ENCODE measurements around the gene TLE6. TPM values are rescaled to one million over a fixed set of nuclear protein-coding genes. Genes with fewer than 3 reads are reported as not detected.

Gene TLE6
- total and polyA plus RNA-seq, 12 donors: 0.34 to 3.5 (median 0.64) TPM; not detected in 3

DNA sequence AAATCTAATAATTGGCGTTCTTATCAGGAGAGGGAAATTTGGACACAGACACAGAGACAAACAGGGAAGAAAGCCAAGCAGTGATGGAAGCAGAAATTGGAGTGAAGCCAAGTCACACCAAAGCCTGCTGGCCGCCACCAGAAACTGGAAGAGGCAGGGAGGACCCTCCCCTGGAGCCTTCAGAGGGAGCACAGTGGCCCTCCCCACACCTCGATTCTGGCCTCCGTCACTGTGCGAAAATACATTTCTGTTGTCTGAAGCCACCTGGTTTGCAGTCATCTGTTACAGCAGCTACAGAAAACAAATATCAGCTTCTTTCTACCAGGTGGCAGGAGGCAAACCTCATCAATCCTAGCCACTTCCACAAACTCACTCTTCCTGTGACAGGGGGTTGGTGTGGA lies 8.3 kb upstream of the TLE6 start:
- peak overlapping the region in 9 of 10 donors; percentile 2 to 91 (median 76) for H3K27ac ChIP-seq
- intact Hi-C loops (cut with DNase I): loop anchor here in 1 of 10 donors (10.0 kb wide), 1 partner anchor 136 kb away; no protein-coding TSS in a partner anchor
- TF ChIP-seq, protein P1, sequence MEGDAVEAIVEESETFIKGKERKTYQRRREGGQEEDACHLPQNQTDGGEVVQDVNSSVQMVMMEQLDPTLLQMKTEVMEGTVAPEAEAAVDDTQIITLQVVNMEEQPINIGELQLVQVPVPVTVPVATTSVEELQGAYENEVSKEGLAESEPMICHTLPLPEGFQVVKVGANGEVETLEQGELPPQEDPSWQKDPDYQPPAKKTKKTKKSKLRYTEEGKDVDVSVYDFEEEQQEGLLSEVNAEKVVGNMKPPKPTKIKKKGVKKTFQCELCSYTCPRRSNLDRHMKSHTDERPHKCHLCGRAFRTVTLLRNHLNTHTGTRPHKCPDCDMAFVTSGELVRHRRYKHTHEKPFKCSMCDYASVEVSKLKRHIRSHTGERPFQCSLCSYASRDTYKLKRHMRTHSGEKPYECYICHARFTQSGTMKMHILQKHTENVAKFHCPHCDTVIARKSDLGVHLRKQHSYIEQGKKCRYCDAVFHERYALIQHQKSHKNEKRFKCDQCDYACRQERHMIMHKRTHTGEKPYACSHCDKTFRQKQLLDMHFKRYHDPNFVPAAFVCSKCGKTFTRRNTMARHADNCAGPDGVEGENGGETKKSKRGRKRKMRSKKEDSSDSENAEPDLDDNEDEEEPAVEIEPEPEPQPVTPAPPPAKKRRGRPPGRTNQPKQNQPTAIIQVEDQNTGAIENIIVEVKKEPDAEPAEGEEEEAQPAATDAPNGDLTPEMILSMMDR (IDR thresholded peaks at IDR 0.05): no peak
- H3K36me3 ChIP-seq: no peaks in the 10 kb centered on the region
- peaks cover 16 to 63% (median 57%) of the 10 kb centered on the region in 9 donors for H3K4me1 ChIP-seq
- peak overlapping the region in 4 of 10 donors; percentile 5 to 25 (median 24) for H3K4me3 ChIP-seq
- ATAC-seq (peak; percentile 40 to 75 (median 66)), DNase-seq (peak; percentile 64 to 84)
- no peaks in the 10 kb centered on the region for H3K27me3 ChIP-seq
- WGBS, 2 donors: 6 to 10% methylated on average over 5 of the region's 5 CpGs
- H3K9me3 ChIP-seq: no peaks in the 10 kb centered on the region

DNA sequence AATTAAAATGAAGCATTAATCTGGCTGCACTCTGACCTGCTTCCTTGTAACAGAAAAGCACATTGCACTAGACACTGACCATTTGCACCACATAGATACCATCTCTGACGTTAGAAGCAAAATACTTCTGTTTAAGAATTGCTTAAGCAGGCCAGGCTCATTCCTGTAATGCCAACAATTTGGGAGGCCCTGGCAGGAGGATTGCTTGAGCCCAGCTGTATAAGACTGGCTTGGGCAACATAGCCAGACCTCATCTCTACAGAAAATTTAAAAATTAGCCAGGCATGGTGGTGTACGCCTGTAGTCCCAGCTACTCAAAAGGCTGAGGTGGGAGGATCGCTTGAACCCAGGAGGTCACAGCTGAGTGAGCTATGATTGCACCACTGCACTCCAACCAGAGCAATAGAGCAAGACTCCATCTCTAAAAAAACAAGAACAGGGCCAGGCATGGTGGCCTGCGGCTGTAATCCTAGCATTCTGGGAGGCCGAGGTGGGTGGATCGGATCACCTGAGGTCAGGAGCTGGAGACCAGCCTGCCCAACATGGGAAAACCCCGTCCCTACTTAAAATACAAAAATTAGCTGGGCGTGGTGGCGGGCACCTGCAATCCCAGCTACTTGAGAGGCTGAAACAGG lies 7.0 kb upstream of the TLE6 start:
- TF ChIP-seq, protein P1 (IDR thresholded peaks at IDR 0.05): no peak
- DNase-seq (no peak), ATAC-seq (peak in 1 of 8 donors; percentile 8)
- intact Hi-C loops (cut with DNase I): loop anchor here in 4 of 10 donors (5.0 to 10.0 kb wide), 4 partner anchors 54 to 127 kb away; partner anchors contain the start of gene TLE2 (in 1 of the 4)
- no peaks in the 10 kb centered on the region for H3K27me3 ChIP-seq
- no peaks in the 10 kb centered on the region for H3K9me3 ChIP-seq
- peak overlapping the region; percentile 26 to 91 (median 86) for H3K27ac ChIP-seq
- no peaks in the 10 kb centered on the region for H3K36me3 ChIP-seq
- H3K4me1 ChIP-seq: peaks cover 16 to 75% (median 69%) of the 10 kb centered on the region in 9 donors
- no peak overlapping the region for H3K4me3 ChIP-seq
- 80 to 81% methylated on average over 9 of the region's 9 CpGs for WGBS, 2 donors

DNA sequence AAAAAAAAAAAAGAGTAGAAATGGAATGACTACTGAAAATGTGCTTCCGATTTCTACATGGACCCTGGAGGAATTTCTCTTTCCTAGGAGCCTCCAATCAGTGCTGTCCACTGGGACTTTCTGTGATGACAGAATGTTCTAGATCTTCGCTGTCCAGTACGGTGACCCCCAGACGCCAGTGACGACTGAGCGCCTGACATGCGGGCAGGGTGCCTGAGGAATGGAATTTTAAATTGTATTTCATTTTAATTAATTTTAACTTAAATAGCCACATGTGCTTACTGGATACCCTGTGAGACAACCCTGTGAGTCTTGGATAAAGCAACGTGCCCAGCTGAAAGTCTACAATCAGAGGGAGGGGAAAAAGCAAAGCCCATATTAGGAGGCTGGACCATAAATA lies 4.1 kb upstream of the TLE6 start:
- no peaks in the 10 kb centered on the region for H3K27me3 ChIP-seq
- intact Hi-C loops (cut with DNase I): loop anchor here in 4 of 10 donors (5.0 to 10.0 kb wide), 4 partner anchors 52 to 124 kb away; partner anchors contain the start of gene TLE2 (in 1 of the 4)
- DNase-seq (peak; percentile 57 to 62), ATAC-seq (peak in 3 of 8 donors; percentile 15 to 26 (median 18))
- WGBS, 2 donors: 42 to 63% methylated on average over 8 of the region's 8 CpGs
- peaks cover 30 to 98% (median 91%) of the 10 kb centered on the region in 9 donors for H3K4me1 ChIP-seq
- no peaks in the 10 kb centered on the region for H3K9me3 ChIP-seq
- no peak overlapping the region for H3K4me3 ChIP-seq
- TF ChIP-seq, protein P1 (IDR thresholded peaks at IDR 0.05): no peak
- peak overlapping the region; percentile 71 to 91 (median 86) for H3K27ac ChIP-seq
- no peaks in the 10 kb centered on the region for H3K36me3 ChIP-seq

DNA sequence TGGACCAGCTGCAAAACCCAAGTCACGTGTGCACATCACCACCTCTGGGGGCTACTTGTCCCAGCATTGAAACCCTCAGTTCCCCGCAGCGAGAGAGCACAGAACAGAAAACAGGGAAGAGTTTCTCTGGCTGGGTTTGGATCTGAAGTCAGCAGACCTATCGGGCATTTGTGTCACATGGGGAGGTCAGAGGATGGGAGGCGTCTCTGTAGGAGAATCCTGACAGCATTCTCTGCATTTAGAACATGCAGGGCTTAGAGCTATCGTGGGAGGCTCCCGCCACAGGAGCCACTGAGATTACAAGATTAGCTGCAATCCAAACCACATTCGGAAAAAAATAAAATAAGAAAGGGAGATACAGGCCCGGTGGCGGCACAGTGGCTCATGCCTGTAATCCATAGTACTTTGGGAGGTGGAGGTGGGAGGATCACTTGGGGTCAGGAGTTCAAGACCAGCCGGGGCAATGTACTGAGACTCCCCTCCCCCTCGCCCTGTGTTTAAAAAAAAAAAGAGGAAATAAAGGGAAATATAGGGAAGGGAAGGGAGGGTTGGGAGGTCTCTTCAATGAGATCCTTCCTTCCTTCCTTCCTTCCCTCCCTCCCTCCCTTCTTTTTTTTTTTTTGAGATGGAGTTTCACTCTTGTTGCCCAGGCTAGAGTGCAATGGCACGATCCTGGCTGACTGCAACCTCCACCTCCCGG lies 2.9 kb upstream of the TLE6 start:
- TF ChIP-seq, protein P1 (IDR thresholded peaks at IDR 0.05): no peak
- H3K27ac ChIP-seq: peak overlapping the region in 9 of 10 donors; percentile 36 to 91 (median 86)
- H3K4me1 ChIP-seq: peaks cover 25 to 86% (median 79%) of the 10 kb centered on the region in 9 donors
- intact Hi-C loops (cut with DNase I): loop anchor here in 4 of 10 donors (5.0 to 10.0 kb wide), 4 partner anchors 50 to 123 kb away; partner anchors contain the start of gene TLE2 (in 1 of the 4)
- H3K4me3 ChIP-seq: peak overlapping the region in 1 of 10 donors; percentile 9
- peak; percentile 32 to 65 for DNase-seq
- H3K9me3 ChIP-seq: no peaks in the 10 kb centered on the region
- WGBS, 2 donors: 11 to 16% methylated on average over 13 to 14 of the region's 14 CpGs
- no peaks in the 10 kb centered on the region for H3K36me3 ChIP-seq
- peak; percentile 16 to 40 (median 32) for ATAC-seq
- no peaks in the 10 kb centered on the region for H3K27me3 ChIP-seq

All from heart right ventricle (tissue), 16 donors.